ENCODE data around the gene OR10A6.

Gene OR10A6

DNA sequence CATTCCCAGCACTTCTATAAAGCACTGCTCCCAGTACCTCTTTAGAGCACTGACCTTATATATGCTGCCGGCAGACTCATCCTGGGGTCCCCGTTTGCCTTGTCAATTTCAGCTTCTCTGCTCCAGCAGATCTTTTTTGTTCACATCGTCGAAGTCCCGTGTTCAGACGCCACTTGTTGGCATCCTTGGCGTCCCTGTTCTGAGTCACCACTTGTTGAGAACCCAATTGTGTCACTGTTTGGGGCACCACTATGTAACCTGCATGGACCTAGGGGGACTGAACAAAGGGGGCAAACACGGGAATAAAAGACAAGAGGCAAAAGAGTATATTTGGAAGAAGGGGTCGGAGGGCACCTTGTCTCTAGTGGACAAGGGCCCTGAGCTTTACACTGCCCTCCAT, 25.5 kb downstream of the OR10A6 start:
- H3K4me3 ChIP-seq (ENCODE audit: low read depth, low read length): no peak overlapping the region
- TF ChIP-seq, protein P1, sequence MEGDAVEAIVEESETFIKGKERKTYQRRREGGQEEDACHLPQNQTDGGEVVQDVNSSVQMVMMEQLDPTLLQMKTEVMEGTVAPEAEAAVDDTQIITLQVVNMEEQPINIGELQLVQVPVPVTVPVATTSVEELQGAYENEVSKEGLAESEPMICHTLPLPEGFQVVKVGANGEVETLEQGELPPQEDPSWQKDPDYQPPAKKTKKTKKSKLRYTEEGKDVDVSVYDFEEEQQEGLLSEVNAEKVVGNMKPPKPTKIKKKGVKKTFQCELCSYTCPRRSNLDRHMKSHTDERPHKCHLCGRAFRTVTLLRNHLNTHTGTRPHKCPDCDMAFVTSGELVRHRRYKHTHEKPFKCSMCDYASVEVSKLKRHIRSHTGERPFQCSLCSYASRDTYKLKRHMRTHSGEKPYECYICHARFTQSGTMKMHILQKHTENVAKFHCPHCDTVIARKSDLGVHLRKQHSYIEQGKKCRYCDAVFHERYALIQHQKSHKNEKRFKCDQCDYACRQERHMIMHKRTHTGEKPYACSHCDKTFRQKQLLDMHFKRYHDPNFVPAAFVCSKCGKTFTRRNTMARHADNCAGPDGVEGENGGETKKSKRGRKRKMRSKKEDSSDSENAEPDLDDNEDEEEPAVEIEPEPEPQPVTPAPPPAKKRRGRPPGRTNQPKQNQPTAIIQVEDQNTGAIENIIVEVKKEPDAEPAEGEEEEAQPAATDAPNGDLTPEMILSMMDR (IDR thresholded peaks at IDR 0.05; ENCODE audit: insufficient read depth, low read depth, low read length, missing control alignments): no peak
- no peak for DNase-seq (ENCODE audit: low read depth)

DNA sequence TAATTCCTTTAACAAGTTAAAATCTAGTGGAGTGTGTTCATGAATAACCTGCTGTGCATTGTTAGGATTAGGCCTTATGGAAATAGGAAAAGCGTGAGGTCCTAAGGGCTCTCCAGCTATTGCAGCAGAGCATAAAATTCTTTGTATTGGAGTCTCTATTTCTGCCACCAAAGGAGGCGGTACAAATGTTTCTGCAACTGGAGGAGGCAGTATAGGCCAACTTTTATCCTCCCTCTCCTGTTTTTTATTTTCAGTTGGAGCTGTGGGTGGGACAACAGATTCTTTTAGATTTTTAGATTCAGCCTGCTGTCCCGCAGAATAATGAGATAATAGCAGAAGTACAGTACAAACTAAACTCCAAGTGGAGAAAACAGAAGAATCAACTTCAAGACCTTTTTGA, 26.2 kb downstream of the OR10A6 start:
- TF ChIP-seq, protein P1 (IDR thresholded peaks at IDR 0.05; ENCODE audit: insufficient read depth, low read depth, low read length, missing control alignments): no peak
- no peak overlapping the region for H3K4me3 ChIP-seq (ENCODE audit: low read depth, low read length)
- no peak for DNase-seq (ENCODE audit: low read depth)

DNA sequence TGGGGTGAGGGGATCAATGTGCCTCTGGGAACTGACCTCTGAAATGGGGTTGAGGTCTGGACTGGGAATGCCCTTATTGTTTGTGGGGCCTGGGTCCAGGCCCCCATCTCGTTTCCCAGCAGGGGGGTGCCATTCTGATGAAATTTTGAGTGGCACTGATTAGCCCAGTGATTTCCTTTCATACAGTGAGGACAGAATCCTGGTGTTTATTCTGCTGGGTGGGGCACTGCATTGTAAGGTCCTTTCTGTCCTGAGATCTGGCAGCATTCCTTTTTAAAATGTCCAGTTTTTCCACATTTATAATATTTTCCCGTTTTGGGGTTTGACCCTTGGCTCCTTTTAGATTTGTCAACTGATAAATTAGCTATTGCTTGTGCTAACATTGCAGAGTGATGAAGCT, 27.1 kb downstream of the OR10A6 start:
- DNase-seq (ENCODE audit: low read depth): no peak
- TF ChIP-seq, protein P1 (IDR thresholded peaks at IDR 0.05; ENCODE audit: insufficient read depth, low read depth, low read length, missing control alignments): no peak
- H3K4me3 ChIP-seq (ENCODE audit: low read depth, low read length): no peak overlapping the region

DNA sequence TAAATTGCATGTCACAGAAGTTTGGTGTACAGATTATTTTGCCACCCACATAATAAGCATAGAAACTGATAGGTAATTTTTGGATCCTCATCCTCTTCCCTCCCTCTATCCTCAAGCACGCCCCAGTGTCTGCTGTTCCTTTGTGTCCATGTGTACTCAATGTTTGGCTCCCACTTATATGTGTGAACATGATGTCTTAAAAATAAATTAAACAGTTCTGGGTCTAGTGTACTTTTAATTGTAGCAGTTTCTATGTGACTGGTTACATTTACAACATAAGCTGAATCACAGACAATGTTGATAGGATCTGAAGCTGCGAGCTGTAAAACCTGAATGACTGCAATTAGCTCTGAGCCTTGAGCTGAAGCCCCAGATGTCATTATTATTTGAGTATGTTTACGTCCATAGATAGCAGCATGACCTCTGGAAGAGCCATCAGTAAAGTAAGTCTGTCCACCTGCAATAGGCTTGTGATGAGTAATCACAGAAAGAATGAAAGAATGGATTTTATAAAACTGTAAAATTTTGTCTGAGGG, 29.7 kb downstream of the OR10A6 start:
- DNase-seq (ENCODE audit: low read depth): no peak
- no peak overlapping the region for H3K4me3 ChIP-seq (ENCODE audit: low read depth, low read length)
- TF ChIP-seq, protein P1 (IDR thresholded peaks at IDR 0.05; ENCODE audit: insufficient read depth, low read depth, low read length, missing control alignments): no peak

DNA sequence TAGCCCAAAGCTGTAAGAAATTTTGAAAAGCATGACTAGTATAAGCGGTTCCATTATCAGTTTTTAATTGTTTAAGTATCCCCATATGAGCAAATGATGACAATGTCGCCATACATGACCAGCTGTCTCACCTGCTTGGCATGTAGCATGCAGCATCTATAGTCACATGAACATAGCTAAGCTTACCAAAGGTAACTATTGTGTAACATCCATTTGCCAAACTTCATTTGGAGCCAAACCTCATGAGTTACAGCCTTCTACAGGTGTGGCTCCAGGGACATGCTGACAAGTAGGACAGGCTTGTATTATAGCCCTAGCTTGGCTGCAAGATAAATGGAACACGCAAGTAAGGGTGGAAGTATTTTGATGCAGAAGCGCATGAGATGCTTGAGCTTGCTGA, 30.4 kb downstream of the OR10A6 start:
- TF ChIP-seq, protein P1 (IDR thresholded peaks at IDR 0.05; ENCODE audit: insufficient read depth, low read depth, low read length, missing control alignments): no peak
- DNase-seq (ENCODE audit: low read depth): no peak
- H3K4me3 ChIP-seq (ENCODE audit: low read depth, low read length): no peak overlapping the region

DNA sequence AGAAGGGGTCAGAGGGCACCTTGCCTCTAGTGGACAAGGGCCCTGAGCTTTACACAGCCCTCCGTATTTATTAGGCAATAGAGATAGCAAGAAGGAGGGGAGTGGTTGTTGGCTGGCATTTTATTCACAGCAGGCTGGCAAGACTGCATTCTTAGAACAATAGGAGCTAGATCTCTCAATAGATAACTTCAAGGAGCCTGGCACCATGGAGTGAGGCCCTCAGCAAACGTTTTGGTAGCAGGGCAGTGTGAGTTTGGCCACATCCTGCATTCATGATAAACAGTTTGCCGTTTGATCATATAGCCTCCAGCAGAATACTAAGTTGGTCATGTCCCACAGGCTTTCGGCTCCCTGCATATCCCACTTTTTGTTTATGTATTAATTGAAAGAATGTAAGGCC, 31.6 kb downstream of the OR10A6 start:
- TF ChIP-seq, protein P1 (IDR thresholded peaks at IDR 0.05; ENCODE audit: insufficient read depth, low read depth, low read length, missing control alignments): no peak
- DNase-seq (ENCODE audit: low read depth): no peak
- no peak overlapping the region for H3K4me3 ChIP-seq (ENCODE audit: low read depth, low read length)

DNA sequence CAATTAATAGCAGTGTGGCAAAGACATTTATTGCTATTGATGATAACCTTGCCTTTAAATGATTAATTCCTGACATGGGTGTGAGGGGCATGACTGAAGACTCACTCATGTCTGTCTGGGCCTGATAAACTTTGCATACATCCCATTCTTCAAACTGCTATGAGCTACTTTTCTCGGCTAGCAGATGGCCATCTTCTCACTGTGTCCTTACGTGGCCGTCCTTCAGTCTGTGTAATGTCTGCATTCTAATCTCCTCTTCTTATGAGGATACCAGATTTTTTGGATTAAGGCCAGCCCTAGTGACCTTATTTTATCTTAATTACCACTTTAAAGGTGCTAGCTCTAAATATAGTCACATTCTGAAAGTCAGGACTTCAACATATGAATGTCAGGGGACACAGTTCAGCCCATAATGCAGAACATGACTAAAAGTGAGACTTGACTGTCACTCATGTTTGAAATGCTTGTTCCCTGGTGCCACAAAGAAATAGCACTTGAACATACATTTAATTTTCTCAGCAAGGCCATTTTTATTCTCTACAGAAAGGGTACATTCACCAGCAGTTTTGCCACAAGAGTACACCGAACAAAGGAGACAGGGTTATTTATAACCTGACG, 32.3 kb downstream of the OR10A6 start:
- TF ChIP-seq, protein P1 (IDR thresholded peaks at IDR 0.05; ENCODE audit: insufficient read depth, low read depth, low read length, missing control alignments): no peak
- H3K4me3 ChIP-seq (ENCODE audit: low read depth, low read length): no peak overlapping the region
- peak; percentile 32 for DNase-seq (ENCODE audit: low read depth)

All from GM12865 (cell line).